ENCODE results near the gene ZNF500.
"Not testable (repeated sequence)": the region's sequence is repeated elsewhere in the genome, so short reads cannot be mapped to it uniquely, and the experiment has no call there.

Gene ZNF500

GRCh38 chr16:4796982-4797804, 30.2 kb upstream of the ZNF500 start:
- no peak for DNase-seq (ENCODE audit: low read depth)

- no peak for DNase-seq (ENCODE audit: low read depth)
Observed at GRCh38 chr16:4795828-4796572, 29.0 kb upstream of the ZNF500 start.

GRCh38 chr16:4795181-4795827, 28.3 kb upstream of the ZNF500 start, which contains the start of gene SMIM22:
TSS of gene SMIM22 (plus strand) at chr16:4795369. CDS start at chr16:4795735, 366 bp downstream.
- no peak for DNase-seq (ENCODE audit: low read depth)

- DNase-seq (ENCODE audit: low read depth), result no peak
Observed at GRCh38 chr16:4792951-4793513, 26.1 kb upstream of the ZNF500 start.

GRCh38 chr16:4790871-4791270, 23.9 kb upstream of the ZNF500 start:
- no peak for DNase-seq (ENCODE audit: low read depth)

- DNase-seq (ENCODE audit: low read depth), result no peak
Observed at GRCh38 chr16:4790261-4790660, 23.3 kb upstream of the ZNF500 start.

GRCh38 chr16:4788910-4789309, 21.9 kb upstream of the ZNF500 start:
- DNase-seq (ENCODE audit: low read depth), result no peak

GRCh38 chr16:4788489-4788889, 21.5 kb upstream of the ZNF500 start:
- DNase-seq (ENCODE audit: low read depth), result no peak

- DNase-seq (ENCODE audit: low read depth), result no peak
Observed at GRCh38 chr16:4787627-4788482, 20.9 kb upstream of the ZNF500 start, which contains the start of gene SEPTIN12. TSS of gene SEPTIN12 (minus strand) at chr16:4788345. CDS start at chr16:4787645, 700 bp downstream.

GRCh38 chr16:4787068-4787467, 20.1 kb upstream of the ZNF500 start:
- no peak for DNase-seq (ENCODE audit: low read depth)

- DNase-seq (ENCODE audit: low read depth), result no peak
Observed at GRCh38 chr16:4785758-4786433, 18.9 kb upstream of the ZNF500 start.

- DNase-seq (ENCODE audit: low read depth), result not testable (repeated sequence)
Observed at GRCh38 chr16:4784444-4784987, 17.6 kb upstream of the ZNF500 start.

- no peak for DNase-seq (ENCODE audit: low read depth)
Observed at GRCh38 chr16:4783951-4784336, 17.0 kb upstream of the ZNF500 start.

- no peak for DNase-seq (ENCODE audit: low read depth)
Observed at GRCh38 chr16:4783251-4783950, 16.4 kb upstream of the ZNF500 start.

GRCh38 chr16:4780235-4780634, 13.3 kb upstream of the ZNF500 start:
- DNase-seq (ENCODE audit: low read depth), result no peak

- no peak for DNase-seq (ENCODE audit: low read depth)
Observed at GRCh38 chr16:4778050-4778392, 11.1 kb upstream of the ZNF500 start.

- no peak for DNase-seq (ENCODE audit: low read depth)
Observed at GRCh38 chr16:4777339-4778049, 10.5 kb upstream of the ZNF500 start.

- DNase-seq (ENCODE audit: low read depth), result no peak
Observed at GRCh38 chr16:4776141-4776705, 9.3 kb upstream of the ZNF500 start.

- no peak for DNase-seq (ENCODE audit: low read depth)
Observed at GRCh38 chr16:4775005-4775404, 8.0 kb upstream of the ZNF500 start.

Data from activated T-helper 9 cell treated with anti-CD3 and anti-CD28 coated beads, Interleukin-2, amount 50 U/mL, for 16 hours (primary cell).